Neural cell (in vitro differentiated cells): ENCODE results near the gene CYP27B1. TPM values are rescaled to one million over a fixed set of nuclear protein-coding genes. Genes with fewer than 3 reads are reported as not detected.

Experiments used
- H2AFZ ChIP-seq: fragments of 200-600, 300-800 bp; sonication (generic), shearing (Covaris generic); 2 replicates; pipeline ENCODE4 v1.6.0; 2014; ENCODE audit warnings: low read depth, mild to moderate bottlenecking, antibody characterized with exemption, low read length, moderate library complexity
- H3F3A ChIP-seq: fragments of 200-600 bp; shearing (Covaris generic); 2 replicates; pipeline ENCODE4 v1.6.1; 2016; ENCODE audit warnings: mild to moderate bottlenecking, moderate library complexity, mixed read lengths, antibody characterized with exemption, low read length; ENCODE audit not compliant: insufficient read depth, poor library complexity, severe bottlenecking
- H3K27ac ChIP-seq: fragments of 200-600, 300-800 bp; sonication (generic), shearing (Covaris generic); 2 replicates; pipeline ENCODE4 v1.5.1; 2014; ENCODE audit warnings: mild to moderate bottlenecking, low read length, moderate library complexity
- H3K27me3 ChIP-seq: fragments of 300-800, 200-600 bp; sonication (generic), shearing (Covaris generic); 2 replicates; pipeline ENCODE4 v1.6.0; 2014; ENCODE audit warnings: mild to moderate bottlenecking, low read depth, low read length, moderate library complexity; ENCODE audit not compliant: insufficient read depth
- H3K36me3 ChIP-seq: fragments of 300-800, 200-600 bp; sonication (generic), shearing (Covaris generic); 2 replicates; pipeline ENCODE4 v1.5.1; 2014; ENCODE audit warnings: mild to moderate bottlenecking, antibody characterized with exemption, low read length, moderate library complexity; ENCODE audit not compliant: insufficient read depth
- H3K4me2 ChIP-seq: fragments of 300-800, 200-600 bp; sonication (generic), shearing (Covaris generic); 2 replicates; pipeline ENCODE4 v1.6.0; 2014; ENCODE audit warnings: mild to moderate bottlenecking, low read length
- H3K4me3 ChIP-seq: fragments of 300-800, 200-600 bp; sonication (generic), shearing (Covaris generic); 2 replicates; pipeline ENCODE4 v1.5.1; 2014; ENCODE audit warnings: mild to moderate bottlenecking, low read length, moderate library complexity
- H3K79me2 ChIP-seq: fragments of 200-600 bp; shearing (Covaris generic); replicated peaks from 2 replicates; pipeline ENCODE4 v1.6.0; 2014; ENCODE audit warnings: mild to moderate bottlenecking, low read length, moderate library complexity; ENCODE audit not compliant: insufficient read depth
- H3K9ac ChIP-seq: fragments of 300-800, 200-600 bp; sonication (generic), shearing (Covaris generic); 2 replicates; pipeline ENCODE4 v1.6.1; 2016; ENCODE audit warnings: mild to moderate bottlenecking, low read length, mixed read lengths
- H3K9me2 ChIP-seq: fragments of 200-600 bp; shearing (Covaris generic); 2 replicates; pipeline ENCODE4 v1.6.1; 2016; ENCODE audit warnings: mild to moderate bottlenecking, low read length, mixed read lengths; ENCODE audit not compliant: insufficient read depth
- H3K9me3 ChIP-seq: fragments of 200-600, 300-800 bp; sonication (generic), shearing (Covaris generic); 2 replicates; pipeline ENCODE4 v1.6.1; 2016; ENCODE audit warnings: mild to moderate bottlenecking, mixed run types, low read length, moderate library complexity, mixed read lengths
- H4K20me1 ChIP-seq: fragments of 200-600 bp; shearing (Covaris generic); 2 replicates; pipeline ENCODE4 v1.6.1; 2016; ENCODE audit warnings: mild to moderate bottlenecking, mixed run types; ENCODE audit not compliant: insufficient read depth
- CTCF ChIP-seq: fragments of 450-650 bp; IDR thresholded peaks from 2 replicates; pipeline ENCODE4 v1.5.1; 2014; ENCODE audit warnings: antibody characterized with exemption, mild to moderate bottlenecking, moderate library complexity; ENCODE audit not compliant: poor library complexity, severe bottlenecking
- EP300 ChIP-seq: fragments of 450-650 bp; conservative IDR thresholded peaks from 2 replicates; pipeline ENCODE4 v1.6.1; 2014; ENCODE audit warnings: antibody characterized with exemption, mild to moderate bottlenecking, moderate library complexity; ENCODE audit not compliant: poor library complexity, severe bottlenecking
- EZH2 ChIP-seq: fragments of 200-600, 300-800 bp; shearing (Covaris generic), sonication (generic); IDR thresholded peaks from 2 replicates; pipeline ENCODE4 v1.6.1; 2014; ENCODE audit warnings: antibody characterized with exemption, low read length, borderline replicate concordance, mild to moderate bottlenecking; ENCODE audit not compliant: insufficient read depth, poor library complexity, severe bottlenecking
- MXI1 ChIP-seq: fragments of 450-650 bp; conservative IDR thresholded peaks from 2 replicates; pipeline ENCODE4 v1.6.1; 2014; ENCODE audit warnings: antibody characterized with exemption, mild to moderate bottlenecking; ENCODE audit not compliant: poor library complexity, severe bottlenecking
- POLR2AphosphoS5 ChIP-seq: IDR thresholded peaks from 2 replicates; pipeline ENCODE4 v1.6.1; 2012
- RAD21 ChIP-seq: fragments of 450-650 bp; conservative IDR thresholded peaks from 2 replicates; pipeline ENCODE4 v1.6.1; 2014; ENCODE audit warnings: antibody characterized with exemption, mild to moderate bottlenecking, moderate library complexity
- REST ChIP-seq: IDR thresholded peaks from 2 replicates; pipeline ENCODE4 v1.6.1; 2012; ENCODE audit warnings: borderline replicate concordance
- SMC3 ChIP-seq: fragments of 450-650 bp; conservative IDR thresholded peaks from 2 replicates; pipeline ENCODE4 v1.6.1; 2014; ENCODE audit warnings: antibody characterized with exemption, mild to moderate bottlenecking, moderate library complexity; ENCODE audit not compliant: poor library complexity
- TAF1 ChIP-seq: IDR thresholded peaks from 2 replicates; pipeline ENCODE4 v1.6.1; 2012; ENCODE audit warnings: low read depth
- polyA plus RNA-seq: library from polyadenylated mRNA; depleted of rRNA; stranded (reverse); fragments of >200 nt; gene quantifications from 2 replicates; pipeline ENCODE4 v1.2.3, GENCODE V29; 2014

The CYP27B1 gene
- polyA plus RNA-seq, 1 donor from 2014 or later = 1.4 TPM

- Histone ChIP-seq H3K79me2 (peaks cover 10% of the 10 kb centered on the region), H3F3A (no peaks in the 10 kb centered on the region), H3K27ac (peak overlapping the region; percentile 94), H2AFZ (peak overlapping the region; percentile 89), H3K9me3 (no peaks in the 10 kb centered on the region), H3K36me3 (peaks cover 7% of the 10 kb centered on the region), H3K27me3 (no peaks in the 10 kb centered on the region), H4K20me1 (no peaks in the 10 kb centered on the region), H3K4me3 (peak overlapping the region; percentile 71), H3K4me2 (peak overlapping the region; percentile 87), H3K9me2 (no peaks in the 10 kb centered on the region), H3K9ac (peak overlapping the region; percentile 87)
- TF ChIP-seq EZH2 (no peak), SMC3 (no peak), POLR2AphosphoS5 (no peak), RAD21 (no peak), REST (no peak), MXI1 (no peak), CTCF (no peak), TAF1 (no peak), EP300 (no peak)
These were observed 21.4 kb downstream of the CYP27B1 start for GRCh38 chr12:57745485-57745881.

GRCh38 chr12:57744777-57745484 is 21.9 kb downstream of the CYP27B1 start, which contains the start of gene TSPAN31:
Gene TSPAN31, plus strand, starts transcription at chr12:57745039. Its CDS starts 116 bp downstream, at chr12:57745155.
- Histone ChIP-seq H4K20me1 (no peaks in the 10 kb centered on the region), H2AFZ (peak within 1 kb of the TSS; percentile 89), H3K9ac (peak within 1 kb of the TSS; percentile 87), H3K9me2 (no peaks in the 10 kb centered on the region), H3K79me2 (peaks cover 7% of the 10 kb centered on the region), H3F3A (no peaks in the 10 kb centered on the region), H3K36me3 (peaks cover 7% of the 10 kb centered on the region), H3K9me3 (no peaks in the 10 kb centered on the region), H3K4me3 (peak within 1 kb of the TSS; percentile 71), H3K27me3 (no peaks in the 10 kb centered on the region), H3K27ac (peak within 1 kb of the TSS; percentile 94), H3K4me2 (peak within 1 kb of the TSS; percentile 87)
- TF ChIP-seq CTCF = no peak
- peak; percentile 71 for TF ChIP-seq REST
- TF ChIP-seq EP300 = peak; percentile 37
- TF ChIP-seq TAF1 = peak; percentile 42
- no peak for TF ChIP-seq SMC3
- TF ChIP-seq MXI1 = peak; percentile 77
- peak; percentile 79 for TF ChIP-seq POLR2AphosphoS5
- peak; percentile 24 for TF ChIP-seq RAD21
